Measurements from ENCODE around the gene SYCN.

SYCN gene

DNA sequence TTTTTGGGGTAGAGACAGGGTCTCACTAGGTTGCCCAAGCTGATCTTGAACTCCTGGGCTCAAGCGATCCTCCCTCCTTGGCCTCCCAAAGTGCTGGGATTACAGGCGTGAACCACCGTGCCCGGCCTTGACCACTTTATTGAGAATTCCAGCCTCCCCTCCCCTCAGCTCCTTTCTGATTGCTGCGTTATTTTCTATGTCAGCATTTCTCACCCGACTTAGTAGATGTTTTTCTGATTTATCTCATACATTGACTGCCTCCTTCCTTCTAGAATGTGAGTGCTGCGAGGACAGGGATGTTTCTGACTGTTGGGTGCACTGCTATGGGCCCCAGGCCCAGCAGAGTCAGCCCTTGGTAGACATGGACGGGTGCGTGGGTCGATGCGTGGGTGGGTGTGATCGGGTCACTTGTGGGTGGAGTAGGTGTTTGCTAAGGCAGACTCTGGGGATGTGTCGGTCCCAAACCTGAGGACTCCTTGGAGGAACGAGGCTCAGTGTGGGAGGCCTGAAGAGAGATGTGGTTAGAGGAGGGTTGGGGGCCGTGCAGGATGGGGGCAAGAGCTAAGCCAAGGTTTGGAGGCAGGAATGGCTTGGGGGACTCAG, 41.5 kb downstream of the SYCN start:
- Histone ChIP-seq H3K36me3 (ENCODE audit: insufficient read depth, insufficient read length, low read length) (peaks cover 16% of the 10 kb centered on the region), H3K9ac (ENCODE audit: insufficient read length, low read depth) (no peak overlapping the region), H3K4me1 (ENCODE audit: insufficient read depth, insufficient read length) (peaks cover 6% of the 10 kb centered on the region), H3K9me3 (ENCODE audit: insufficient read depth, low read length) (no peaks in the 10 kb centered on the region), H3K4me3 (ENCODE audit: insufficient read length, low read depth) (no peak overlapping the region), H3K27me3 (ENCODE audit: insufficient read depth, insufficient read length) (no peaks in the 10 kb centered on the region)
- no peak for TF ChIP-seq YY1 (IDR thresholded peaks at IDR 0.05; ENCODE audit: insufficient read depth, insufficient read length)
- TF ChIP-seq ZNF274 (IDR thresholded peaks at IDR 0.05; ENCODE audit: low read depth, low read length): no peak
- TF ChIP-seq SUZ12 (IDR thresholded peaks at IDR 0.05; ENCODE audit: extremely low read depth, insufficient read depth, insufficient read length): no peak
- no peak for DNase-seq (ENCODE audit: low read depth, low spot score)

GRCh38 chr19:39160889-39161672, 43.0 kb downstream of the SYCN start:
- peaks cover 16% of the 10 kb centered on the region for H3K36me3 ChIP-seq (ENCODE audit: insufficient read depth, insufficient read length, low read length)
- no peak overlapping the region for H3K4me3 ChIP-seq (ENCODE audit: insufficient read length, low read depth)
- no peaks in the 10 kb centered on the region for H3K9me3 ChIP-seq (ENCODE audit: insufficient read depth, low read length)
- no peak for DNase-seq (ENCODE audit: low read depth, low spot score)
- no peak overlapping the region for H3K9ac ChIP-seq (ENCODE audit: insufficient read length, low read depth)
- H3K27me3 ChIP-seq (ENCODE audit: insufficient read depth, insufficient read length): no peaks in the 10 kb centered on the region
- TF ChIP-seq YY1 (IDR thresholded peaks at IDR 0.05; ENCODE audit: insufficient read depth, insufficient read length): no peak
- TF ChIP-seq SUZ12 (IDR thresholded peaks at IDR 0.05; ENCODE audit: extremely low read depth, insufficient read depth, insufficient read length): no peak
- TF ChIP-seq ZNF274 (IDR thresholded peaks at IDR 0.05; ENCODE audit: low read depth, low read length): no peak
- H3K4me1 ChIP-seq (ENCODE audit: insufficient read depth, insufficient read length): peaks cover 5% of the 10 kb centered on the region

GRCh38 chr19:39160523-39160861, 43.6 kb downstream of the SYCN start:
- H3K4me1 ChIP-seq (ENCODE audit: insufficient read depth, insufficient read length): peaks cover 5% of the 10 kb centered on the region
- no peak overlapping the region for H3K4me3 ChIP-seq (ENCODE audit: insufficient read length, low read depth)
- H3K36me3 ChIP-seq (ENCODE audit: insufficient read depth, insufficient read length, low read length): peaks cover 16% of the 10 kb centered on the region
- DNase-seq (ENCODE audit: low read depth, low spot score): no peak
- H3K9me3 ChIP-seq (ENCODE audit: insufficient read depth, low read length): no peaks in the 10 kb centered on the region
- H3K9ac ChIP-seq (ENCODE audit: insufficient read length, low read depth): no peak overlapping the region
- H3K27me3 ChIP-seq (ENCODE audit: insufficient read depth, insufficient read length): no peaks in the 10 kb centered on the region
- TF ChIP-seq SUZ12 (IDR thresholded peaks at IDR 0.05; ENCODE audit: extremely low read depth, insufficient read depth, insufficient read length): no peak
- TF ChIP-seq YY1 (IDR thresholded peaks at IDR 0.05; ENCODE audit: insufficient read depth, insufficient read length): no peak
- no peak for TF ChIP-seq ZNF274 (IDR thresholded peaks at IDR 0.05; ENCODE audit: low read depth, low read length)

GRCh38 chr19:39158646-39159260, 45.3 kb downstream of the SYCN start:
- DNase-seq (ENCODE audit: low read depth, low spot score): no peak
- TF ChIP-seq YY1 (IDR thresholded peaks at IDR 0.05; ENCODE audit: insufficient read depth, insufficient read length) (no peak), ZNF274 (IDR thresholded peaks at IDR 0.05; ENCODE audit: low read depth, low read length) (no peak), SUZ12 (IDR thresholded peaks at IDR 0.05; ENCODE audit: extremely low read depth, insufficient read depth, insufficient read length) (no peak)
- H3K4me1 ChIP-seq (ENCODE audit: insufficient read depth, insufficient read length): peaks cover 9% of the 10 kb centered on the region
- H3K4me3 ChIP-seq (ENCODE audit: insufficient read length, low read depth): no peak overlapping the region
- H3K36me3 ChIP-seq (ENCODE audit: insufficient read depth, insufficient read length, low read length): peaks cover 16% of the 10 kb centered on the region
- H3K9me3 ChIP-seq (ENCODE audit: insufficient read depth, low read length): no peaks in the 10 kb centered on the region
- no peak overlapping the region for H3K9ac ChIP-seq (ENCODE audit: insufficient read length, low read depth)
- no peaks in the 10 kb centered on the region for H3K27me3 ChIP-seq (ENCODE audit: insufficient read depth, insufficient read length)

GRCh38 chr19:39157997-39158389, 46.1 kb downstream of the SYCN start:
- no peak overlapping the region for H3K4me3 ChIP-seq (ENCODE audit: insufficient read length, low read depth)
- no peaks in the 10 kb centered on the region for H3K27me3 ChIP-seq (ENCODE audit: insufficient read depth, insufficient read length)
- H3K4me1 ChIP-seq (ENCODE audit: insufficient read depth, insufficient read length): peaks cover 9% of the 10 kb centered on the region
- H3K9ac ChIP-seq (ENCODE audit: insufficient read length, low read depth): no peak overlapping the region
- H3K36me3 ChIP-seq (ENCODE audit: insufficient read depth, insufficient read length, low read length): peaks cover 16% of the 10 kb centered on the region
- no peak for TF ChIP-seq SUZ12 (IDR thresholded peaks at IDR 0.05; ENCODE audit: extremely low read depth, insufficient read depth, insufficient read length)
- TF ChIP-seq ZNF274 (IDR thresholded peaks at IDR 0.05; ENCODE audit: low read depth, low read length): no peak
- no peak for TF ChIP-seq YY1 (IDR thresholded peaks at IDR 0.05; ENCODE audit: insufficient read depth, insufficient read length)
- no peak for DNase-seq (ENCODE audit: low read depth, low spot score)
- no peaks in the 10 kb centered on the region for H3K9me3 ChIP-seq (ENCODE audit: insufficient read depth, low read length)

DNA sequence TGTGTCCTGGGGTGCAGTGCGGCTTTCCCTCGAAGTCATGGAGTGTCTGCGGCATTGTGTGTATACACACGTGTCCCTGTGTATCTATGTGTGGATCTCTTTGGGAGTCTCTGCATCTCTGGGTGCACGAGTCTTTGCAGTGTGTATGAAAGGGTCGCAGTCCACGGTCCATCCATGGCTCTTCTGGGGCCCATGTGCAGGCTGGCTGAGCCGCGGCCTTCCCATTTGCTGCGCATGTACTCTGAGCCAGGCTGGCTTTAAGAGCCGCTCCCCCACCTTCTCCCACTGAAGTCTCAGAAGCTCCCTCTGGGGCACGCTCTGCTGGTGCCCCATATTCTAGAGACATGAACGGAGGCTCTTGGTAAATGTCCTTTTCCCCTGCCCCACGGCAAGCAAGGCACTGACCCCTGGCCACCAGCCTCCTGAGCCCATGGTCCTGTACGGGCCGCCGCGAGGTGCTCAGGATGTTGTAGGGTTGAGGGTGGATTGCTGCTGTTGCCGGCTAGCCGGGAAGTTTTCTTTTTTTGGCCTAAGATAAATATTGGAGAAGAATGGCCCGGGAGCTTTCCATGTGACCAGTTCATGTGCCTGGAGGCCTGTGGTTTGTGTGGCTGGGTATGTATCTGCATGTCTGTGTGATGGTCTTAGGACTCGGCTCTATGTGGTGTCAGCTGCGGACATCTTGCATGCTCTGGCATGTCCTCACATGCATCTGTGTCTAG, 46.6 kb downstream of the SYCN start:
- DNase-seq (ENCODE audit: low read depth, low spot score): no peak
- Histone ChIP-seq H3K36me3 (ENCODE audit: insufficient read depth, insufficient read length, low read length) (peaks cover 16% of the 10 kb centered on the region), H3K4me1 (ENCODE audit: insufficient read depth, insufficient read length) (peaks cover 9% of the 10 kb centered on the region), H3K9ac (ENCODE audit: insufficient read length, low read depth) (no peak overlapping the region), H3K4me3 (ENCODE audit: insufficient read length, low read depth) (no peak overlapping the region), H3K27me3 (ENCODE audit: insufficient read depth, insufficient read length) (no peaks in the 10 kb centered on the region), H3K9me3 (ENCODE audit: insufficient read depth, low read length) (no peaks in the 10 kb centered on the region)
- TF ChIP-seq SUZ12 (IDR thresholded peaks at IDR 0.05; ENCODE audit: extremely low read depth, insufficient read depth, insufficient read length) (no peak), ZNF274 (IDR thresholded peaks at IDR 0.05; ENCODE audit: low read depth, low read length) (no peak), YY1 (IDR thresholded peaks at IDR 0.05; ENCODE audit: insufficient read depth, insufficient read length) (no peak)
